H7 (cell line): ENCODE results near the gene OR4K15. TPM values are rescaled to one million over a fixed set of nuclear protein-coding genes. Genes with fewer than 3 reads are reported as not detected.
"Not testable (repeated sequence)": the region's sequence is repeated elsewhere in the genome, so short reads cannot be mapped to it uniquely, and the experiment has no call there.

Source experiments
- DNase-seq: peaks from one replicate; pipeline ENCODE4 v3.0.0; 2012
- H3K27me3 ChIP-seq: 2 replicates; pipeline ENCODE4 v1.6.0; 2011; ENCODE audit warnings: mild to moderate bottlenecking, low read length; ENCODE audit not compliant: control insufficient read depth, insufficient read depth
- H3K36me3 ChIP-seq: replicated peaks from 2 replicates; pipeline ENCODE4 v1.5.1; 2011; ENCODE audit warnings: low read length; ENCODE audit not compliant: control insufficient read depth, insufficient read depth
- H3K4me3 ChIP-seq: 2 replicates; pipeline ENCODE4 v1.5.1; 2011; ENCODE audit warnings: low read depth, mild to moderate bottlenecking, control low read depth, low read length, moderate library complexity; ENCODE audit not compliant: insufficient read depth
- total RNA-seq: library from RNA; depleted of rRNA; stranded (reverse); fragments of >200 nt; shearing (Covaris generic); gene quantifications from 2 replicates; pipeline ENCODE4 v1.2.3, GENCODE V29; 2014; rRNA removed

Gene OR4K15
- not detected in 2 replicates for total RNA-seq

- H3K4me3 ChIP-seq, result no peak within 1 kb of the TSS
- DNase-seq, result no peak
- H3K27me3 ChIP-seq, result no peaks in the 10 kb centered on the region
- H3K36me3 ChIP-seq, result no peaks in the 10 kb centered on the region
Measured at GRCh38 chr14:19975291-19975690, at the start of gene OR4K15. Gene OR4K15, plus strand, starts transcription at chr14:19975591. Its CDS starts 0 bp downstream, at chr14:19975591.

GRCh38 chr14:19930617-19931016 is 44.8 kb upstream of the OR4K15 start, which contains the start of gene OR4K1:
Gene OR4K1, plus strand, starts transcription at chr14:19930917. Its CDS starts 4,750 bp downstream, at chr14:19935667.
- Histone ChIP-seq H3K4me3 (no peak within 1 kb of the TSS), H3K36me3 (no peaks in the 10 kb centered on the region), H3K27me3 (no peaks in the 10 kb centered on the region)
- no peak for DNase-seq

- Histone ChIP-seq H3K27me3 (no peaks in the 10 kb centered on the region), H3K4me3 (no peak overlapping the region), H3K36me3 (no peaks in the 10 kb centered on the region)
- no peak for DNase-seq
Measured at GRCh38 chr14:19941668-19942067, 33.7 kb upstream of the OR4K15 start.

GRCh38 chr14:19947413-19948090 is 27.8 kb upstream of the OR4K15 start:
- no peak for DNase-seq
- Histone ChIP-seq H3K27me3 (no peaks in the 10 kb centered on the region), H3K36me3 (no peaks in the 10 kb centered on the region), H3K4me3 (no peak overlapping the region)

- no peak overlapping the region for H3K4me3 ChIP-seq
- no peaks in the 10 kb centered on the region for H3K36me3 ChIP-seq
- no peaks in the 10 kb centered on the region for H3K27me3 ChIP-seq
- DNase-seq, result no peak
Measured at GRCh38 chr14:19949218-19949617, 26.2 kb upstream of the OR4K15 start.

- H3K36me3 ChIP-seq, H3K4me3 ChIP-seq, H3K27me3 ChIP-seq, DNase-seq: not testable (repeated sequence)
Measured at GRCh38 chr14:19969735-19970134, 5.7 kb upstream of the OR4K15 start.

- DNase-seq, result no peak
- Histone ChIP-seq H3K36me3 (no peaks in the 10 kb centered on the region), H3K27me3 (no peaks in the 10 kb centered on the region), H3K4me3 (no peak overlapping the region)
Measured at GRCh38 chr14:19974844-19975243, 547 bp upstream of the OR4K15 start.

- H3K4me3 ChIP-seq, result no peak overlapping the region
- no peaks in the 10 kb centered on the region for H3K27me3 ChIP-seq
- no peak for DNase-seq
- no peaks in the 10 kb centered on the region for H3K36me3 ChIP-seq
Measured at GRCh38 chr14:19993438-19993837, 18.0 kb downstream of the OR4K15 start.

- no peak for DNase-seq
- Histone ChIP-seq H3K36me3 (no peaks in the 10 kb centered on the region), H3K27me3 (no peaks in the 10 kb centered on the region), H3K4me3 (no peak within 1 kb of the TSS)
Measured at GRCh38 chr14:20001863-20002262, 26.5 kb downstream of the OR4K15 start, which contains the start of gene OR4Q2. Gene OR4Q2, plus strand, starts transcription at chr14:20002163.

GRCh38 chr14:20002319-20002718 is 26.9 kb downstream of the OR4K15 start:
- DNase-seq, result no peak
- no peaks in the 10 kb centered on the region for H3K36me3 ChIP-seq
- H3K4me3 ChIP-seq, result no peak overlapping the region
- H3K27me3 ChIP-seq, result no peaks in the 10 kb centered on the region

- Histone ChIP-seq H3K36me3 (no peaks in the 10 kb centered on the region), H3K4me3 (no peak overlapping the region), H3K27me3 (no peaks in the 10 kb centered on the region)
- no peak for DNase-seq
Measured at GRCh38 chr14:20008156-20008555, 32.8 kb downstream of the OR4K15 start.

- Histone ChIP-seq H3K4me3 (no peak within 1 kb of the TSS), H3K36me3 (no peaks in the 10 kb centered on the region), H3K27me3 (no peaks in the 10 kb centered on the region)
- no peak for DNase-seq
Measured at GRCh38 chr14:20019257-20019865, 44.0 kb downstream of the OR4K15 start, which contains the start of gene OR4K14. Gene OR4K14, minus strand, starts transcription at chr14:20019307. Its CDS starts 4,114 bp downstream, at chr14:20015193.

Other genes starting within 250 kb of the OR4K15 start
- gene OR4Q3, start 232.0 kb upstream of the OR4K15 start, total RNA-seq, result not detected in 2 replicates
- not detected in 2 replicates for gene OR4M1, start 202.1 kb upstream of the OR4K15 start, total RNA-seq
- not detected in 2 replicates for gene OR4N2, start 171.8 kb upstream of the OR4K15 start, total RNA-seq
- not detected in 2 replicates for gene OR4K2, start 100.4 kb upstream of the OR4K15 start, total RNA-seq
- not detected in 2 replicates for gene OR4K5, start 55.0 kb upstream of the OR4K15 start, total RNA-seq
- not detected in 2 replicates for gene OR4K1, start 44.7 kb upstream of the OR4K15 start, total RNA-seq
- not detected in 2 replicates for gene OR4Q2, start 26.6 kb downstream of the OR4K15 start, total RNA-seq
- not detected in 2 replicates for gene OR4K14, start 43.7 kb downstream of the OR4K15 start, total RNA-seq
- not detected in 2 replicates for gene OR4K13, start 60.4 kb downstream of the OR4K15 start, total RNA-seq
- not detected in 2 replicates for gene OR4L1, start 84.5 kb downstream of the OR4K15 start, total RNA-seq
- gene OR4K17, start 135.1 kb downstream of the OR4K15 start, total RNA-seq, result not detected in 2 replicates
- gene OR4N5, start 163.2 kb downstream of the OR4K15 start, total RNA-seq, result not detected in 2 replicates
- not detected in 2 replicates for gene OR11G2, start 215.3 kb downstream of the OR4K15 start, total RNA-seq
- not detected in 2 replicates for gene OR11H6, start 248.1 kb downstream of the OR4K15 start, total RNA-seq